Effector memory CD4-positive, alpha-beta T cell (primary cell): ENCODE results near the gene COPS6.

Experiments
- DNase-seq, 3 donors: peaks; one replicate each; pipeline ENCODE4 v3.0.0-alpha.2; 2020
- H3K27ac ChIP-seq: 2 replicates; pipeline ENCODE4 v1.7.0; 2013; ENCODE audit warnings: mild to moderate bottlenecking, low read length, moderate library complexity; ENCODE audit not compliant: insufficient read depth, poor library complexity, severe bottlenecking
- H3K27me3 ChIP-seq: replicated peaks from 2 replicates; pipeline ENCODE4 v1.7.0; 2013; ENCODE audit warnings: mild to moderate bottlenecking, low read length; ENCODE audit not compliant: insufficient read depth, control insufficient read depth, poor library complexity, severe bottlenecking
- H3K36me3 ChIP-seq: 2 replicates; pipeline ENCODE4 v1.7.0; 2013; ENCODE audit warnings: mild to moderate bottlenecking, low read length, moderate library complexity; ENCODE audit not compliant: control insufficient read depth, insufficient read depth
- H3K4me1 ChIP-seq: 2 replicates; pipeline ENCODE4 v1.7.0; 2013; ENCODE audit warnings: low read length, mild to moderate bottlenecking; ENCODE audit not compliant: control insufficient read depth, insufficient read depth, poor library complexity, severe bottlenecking
- H3K4me3 ChIP-seq: 2 replicates; pipeline ENCODE4 v1.7.0; 2013; ENCODE audit warnings: low read length, low read depth, mild to moderate bottlenecking; ENCODE audit not compliant: insufficient read depth, poor library complexity, severe bottlenecking
- H3K9me3 ChIP-seq: 2 replicates; pipeline ENCODE4 v1.7.0; 2013; ENCODE audit warnings: mild to moderate bottlenecking, low read length, moderate library complexity; ENCODE audit not compliant: control insufficient read depth

Gene COPS6

DNA sequence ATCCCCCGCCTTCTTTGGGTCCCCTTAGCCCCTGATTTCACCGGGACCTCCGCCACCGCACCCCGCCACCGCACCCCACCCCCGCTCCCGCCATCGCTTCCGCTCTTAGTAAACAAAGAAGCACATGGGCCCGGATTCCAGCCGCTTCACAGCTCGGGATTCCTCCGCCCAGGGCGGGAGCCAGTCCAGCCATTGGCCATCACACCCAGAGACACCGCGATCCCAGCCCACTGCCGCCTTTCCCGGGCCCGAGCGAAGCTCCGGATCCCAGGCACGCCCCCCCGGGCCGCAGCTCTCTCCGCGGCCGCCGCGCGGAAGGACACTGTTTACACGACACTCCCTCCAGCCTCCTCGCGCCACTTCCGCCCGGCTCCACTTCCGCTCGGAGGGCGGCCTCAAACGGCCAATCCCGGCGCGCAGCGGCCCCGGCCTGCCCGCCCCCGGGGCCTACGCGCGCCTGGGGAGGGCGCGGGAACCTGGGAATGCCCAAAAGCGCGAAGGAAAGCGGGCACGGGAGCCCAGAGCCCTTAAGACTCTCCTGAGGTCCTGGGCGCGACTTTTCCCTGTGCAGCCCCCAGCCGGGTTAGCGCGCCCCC, 11.7 kb downstream of the COPS6 start:
- peak overlapping the region; percentile 95 for H3K4me3 ChIP-seq
- peak; percentile 78 to 81 (median 78) for DNase-seq
- no peaks in the 10 kb centered on the region for H3K27me3 ChIP-seq
- peak overlapping the region; percentile 96 for H3K27ac ChIP-seq
- peaks cover 11% of the 10 kb centered on the region for H3K4me1 ChIP-seq
- H3K9me3 ChIP-seq = no peaks in the 10 kb centered on the region
- H3K36me3 ChIP-seq = peaks cover 38% of the 10 kb centered on the region

- Histone ChIP-seq H3K9me3 (no peaks in the 10 kb centered on the region), H3K36me3 (peaks cover 36% of the 10 kb centered on the region), H3K27me3 (no peaks in the 10 kb centered on the region), H3K4me1 (peaks cover 11% of the 10 kb centered on the region), H3K4me3 (peak within 1 kb of the TSS; percentile 95), H3K27ac (peak within 1 kb of the TSS; percentile 96)
- peak; percentile 93 to 95 (median 94) for DNase-seq
Observed at GRCh38 chr7:100101016-100101862, 12.5 kb downstream of the COPS6 start, which contains the start of the genes AP4M1 and MCM7. Gene AP4M1 (plus strand): TSS chr7:100101643. CDS start chr7:100101715, 72 bp downstream. Gene MCM7 (minus strand): TSS chr7:100101397. CDS start chr7:100101294, 103 bp downstream.

DNA sequence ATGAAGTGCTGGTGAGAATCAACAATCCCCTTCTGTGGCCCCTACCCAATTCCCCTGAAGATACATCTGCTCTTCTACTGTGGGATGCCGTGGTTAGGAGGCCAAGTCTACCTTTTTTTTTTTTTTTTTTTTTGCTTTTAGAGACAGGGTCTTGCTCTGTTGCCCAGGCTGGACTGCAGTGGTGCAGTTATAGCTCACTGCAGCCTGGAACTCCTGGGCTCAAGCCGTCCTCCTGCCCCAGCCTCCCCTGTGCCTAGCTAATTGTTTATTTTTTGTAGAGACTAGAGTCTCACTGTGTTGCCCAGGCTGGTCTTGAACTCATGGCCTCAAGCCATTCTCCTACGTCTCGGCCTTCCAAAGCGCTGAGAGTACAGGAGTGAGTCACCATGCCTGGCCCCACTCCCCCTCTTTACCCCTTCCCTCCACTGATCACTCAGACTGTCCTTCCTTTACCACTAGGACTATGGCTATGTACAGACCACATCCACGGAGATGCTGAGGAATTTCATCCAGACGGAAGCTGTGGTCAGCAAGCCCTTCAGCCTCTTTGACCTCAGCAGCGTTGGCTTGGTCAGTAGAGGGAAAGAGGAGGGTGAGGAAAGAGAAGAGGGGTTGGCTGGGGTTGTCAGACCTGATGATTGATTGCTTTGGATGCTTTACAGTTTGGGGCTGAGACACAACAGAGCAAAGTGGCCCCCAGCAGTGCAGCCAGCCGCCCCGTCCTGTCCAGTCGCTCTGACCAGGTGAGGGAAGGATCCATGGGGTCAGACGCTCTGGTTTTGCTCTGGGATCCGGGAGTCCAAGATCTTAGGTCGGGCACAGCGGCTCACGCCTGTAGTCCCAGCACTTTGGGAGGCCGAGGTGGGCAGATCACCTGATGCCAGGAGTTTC, 14.4 kb downstream of the COPS6 start:
- no peak overlapping the region for H3K4me3 ChIP-seq
- H3K36me3 ChIP-seq = peaks cover 34% of the 10 kb centered on the region
- H3K27ac ChIP-seq = no peak overlapping the region
- H3K27me3 ChIP-seq = no peaks in the 10 kb centered on the region
- H3K9me3 ChIP-seq = no peaks in the 10 kb centered on the region
- DNase-seq = no peak
- peaks cover 11% of the 10 kb centered on the region for H3K4me1 ChIP-seq

GRCh38 chr7:100105534-100105933, 16.8 kb downstream of the COPS6 start:
- no peak overlapping the region for H3K4me3 ChIP-seq
- no peak overlapping the region for H3K27ac ChIP-seq
- no peaks in the 10 kb centered on the region for H3K27me3 ChIP-seq
- no peaks in the 10 kb centered on the region for H3K9me3 ChIP-seq
- no peak for DNase-seq
- peaks cover 31% of the 10 kb centered on the region for H3K36me3 ChIP-seq
- H3K4me1 ChIP-seq = no peaks in the 10 kb centered on the region

- H3K27me3 ChIP-seq = no peaks in the 10 kb centered on the region
- H3K27ac ChIP-seq = no peak overlapping the region
- H3K4me1 ChIP-seq = no peaks in the 10 kb centered on the region
- no peak overlapping the region for H3K4me3 ChIP-seq
- no peaks in the 10 kb centered on the region for H3K9me3 ChIP-seq
- H3K36me3 ChIP-seq = peaks cover 41% of the 10 kb centered on the region
- DNase-seq = no peak
Observed at GRCh38 chr7:100106633-100107032, 17.9 kb downstream of the COPS6 start.

DNA sequence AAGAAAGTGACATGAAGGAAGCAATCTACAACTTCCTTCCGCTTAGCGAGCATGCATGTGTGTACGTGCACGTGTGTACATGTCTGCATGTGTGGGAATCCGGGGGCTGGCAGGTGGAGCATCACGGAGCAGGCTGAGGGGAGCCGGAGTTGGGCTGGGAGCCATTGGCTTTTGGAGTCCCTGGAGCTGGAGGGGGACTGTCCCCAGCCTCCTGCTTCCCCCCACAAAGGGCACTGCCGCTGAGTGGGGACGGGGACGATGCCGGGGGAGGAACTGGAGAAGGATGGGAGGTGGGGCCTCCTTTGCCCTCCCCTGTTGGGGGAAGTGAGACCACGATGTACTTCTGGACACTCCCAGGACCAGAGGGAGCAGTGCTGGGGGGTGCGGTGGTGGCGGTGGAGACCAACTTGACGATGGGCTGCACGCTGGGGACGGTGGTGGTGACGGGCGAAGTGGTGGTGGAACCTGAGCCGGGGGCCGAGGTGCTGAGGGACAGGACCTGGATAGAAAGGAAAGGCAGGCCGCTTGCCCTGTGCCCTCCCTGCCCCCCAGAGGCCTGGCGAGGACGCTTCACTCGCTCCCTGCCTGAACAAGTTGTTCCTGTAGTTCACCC, 18.5 kb downstream of the COPS6 start:
- H3K36me3 ChIP-seq = peaks cover 47% of the 10 kb centered on the region

GRCh38 chr7:100107890-100108289, 19.1 kb downstream of the COPS6 start:
- DNase-seq = no peak
- H3K4me3 ChIP-seq = no peak overlapping the region
- no peaks in the 10 kb centered on the region for H3K27me3 ChIP-seq
- H3K4me1 ChIP-seq = no peaks in the 10 kb centered on the region
- no peaks in the 10 kb centered on the region for H3K9me3 ChIP-seq
- peaks cover 48% of the 10 kb centered on the region for H3K36me3 ChIP-seq
- no peak overlapping the region for H3K27ac ChIP-seq

More for the DNA sequence above, 18.5 kb downstream of the COPS6 start:
- Histone ChIP-seq H3K27me3 (no peaks in the 10 kb centered on the region), H3K27ac (no peak overlapping the region), H3K4me3 (no peak overlapping the region), H3K9me3 (no peaks in the 10 kb centered on the region), H3K4me1 (no peaks in the 10 kb centered on the region)
- no peak for DNase-seq

DNA sequence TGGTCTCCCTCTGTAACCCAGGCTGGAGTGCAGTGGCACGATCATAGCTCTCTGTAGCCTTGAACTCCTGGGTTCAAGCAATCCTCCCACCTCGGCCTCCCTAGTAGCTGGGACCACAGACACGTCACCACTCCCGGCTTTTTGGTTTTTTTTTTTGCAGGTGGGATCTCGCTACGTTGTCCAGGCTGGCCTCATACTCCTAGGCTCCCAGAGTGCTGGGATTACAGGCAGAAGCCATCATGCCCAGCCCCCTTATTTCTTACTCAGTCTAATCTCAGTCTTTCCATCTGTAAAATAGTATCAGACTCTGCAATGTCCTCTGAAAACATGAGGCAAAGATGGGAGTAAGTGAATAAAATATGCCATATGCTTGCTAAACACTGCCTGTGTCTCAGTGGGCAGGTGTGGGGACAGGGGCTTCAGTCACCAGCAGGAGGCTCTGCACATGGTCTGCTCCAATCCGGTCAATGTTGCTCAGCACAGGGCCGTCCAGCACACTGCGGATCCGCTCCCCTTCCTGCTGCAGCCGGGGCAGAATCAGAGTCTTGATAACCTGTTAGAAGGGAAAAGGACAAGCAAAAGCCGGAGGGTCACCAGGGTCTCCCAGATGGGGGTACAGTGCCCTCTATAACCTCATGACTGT, 20.9 kb downstream of the COPS6 start:
- no peak overlapping the region for H3K4me3 ChIP-seq
- H3K36me3 ChIP-seq = peaks cover 61% of the 10 kb centered on the region
- H3K27me3 ChIP-seq = no peaks in the 10 kb centered on the region
- H3K4me1 ChIP-seq = no peaks in the 10 kb centered on the region
- H3K9me3 ChIP-seq = no peaks in the 10 kb centered on the region
- no peak for DNase-seq
- no peak overlapping the region for H3K27ac ChIP-seq

DNA sequence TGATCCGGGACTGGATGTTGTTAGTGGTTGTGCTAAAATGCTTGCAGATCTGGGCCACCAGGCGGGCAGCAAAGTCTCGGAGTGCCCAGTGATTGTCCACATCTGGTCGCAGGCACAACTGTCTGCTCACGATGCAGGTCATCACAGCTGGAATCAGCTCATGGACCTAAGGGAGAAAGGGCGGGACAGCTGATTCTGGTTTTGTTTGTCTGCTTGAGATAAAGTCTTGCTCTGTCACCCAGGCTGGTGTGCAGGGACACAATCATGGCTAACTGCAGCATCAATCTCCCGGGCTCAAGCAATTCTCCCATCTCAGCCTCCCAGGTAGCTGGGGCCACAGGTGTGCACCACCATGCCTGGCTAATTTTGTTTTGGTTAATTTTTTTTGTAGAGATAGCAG, 22.4 kb downstream of the COPS6 start:
- Histone ChIP-seq H3K4me3 (no peak overlapping the region), H3K4me1 (no peaks in the 10 kb centered on the region), H3K36me3 (peaks cover 62% of the 10 kb centered on the region), H3K9me3 (no peaks in the 10 kb centered on the region), H3K27me3 (no peaks in the 10 kb centered on the region), H3K27ac (no peak overlapping the region)
- no peak for DNase-seq
